Esophagus (tissue), 2 donors: ENCODE measurements around the gene TEX51. TPM values are rescaled to one million over a fixed set of nuclear protein-coding genes. Genes with fewer than 3 reads are reported as not detected.

Experiments used
- H3K27ac ChIP-seq, 2 donors: one replicate each; pipeline ENCODE4 v1.5.1; 2013; ENCODE audit warnings: low read depth in 2 of 2, mild to moderate bottlenecking in 2 of 2, inconsistent platforms in 1 of 2, low read length in 1 of 2, moderate library complexity in 1 of 2
- H3K27me3 ChIP-seq, 2 donors: one replicate each; pipeline ENCODE4 v1.6.1; 2013; ENCODE audit warnings: low read length in 2 of 2, control low read depth in 1 of 2, mild to moderate bottlenecking in 1 of 2; ENCODE audit not compliant: insufficient read depth in 2 of 2, control insufficient read depth in 1 of 2
- H3K36me3 ChIP-seq, 2 donors: one replicate each; pipeline ENCODE4 v1.6.1; 2013; ENCODE audit warnings: low read length in 1 of 2; ENCODE audit not compliant: control insufficient read depth in 2 of 2, insufficient read depth in 2 of 2
- H3K4me1 ChIP-seq, 2 donors: one replicate each; pipeline ENCODE4 v1.6.1; 2013; ENCODE audit warnings: low read length in 1 of 2; ENCODE audit not compliant: control insufficient read depth in 2 of 2, insufficient read depth in 2 of 2
- H3K4me3 ChIP-seq, 2 donors: one replicate each; pipeline ENCODE4 v1.5.1; 2013; ENCODE audit warnings: low read length in 2 of 2, mild to moderate bottlenecking in 2 of 2, low read depth in 1 of 2, moderate library complexity in 1 of 2
- H3K9me3 ChIP-seq, 2 donors: one replicate each; pipeline ENCODE4 v1.6.1; 2013; ENCODE audit warnings: mild to moderate bottlenecking in 2 of 2, low read depth in 1 of 2, low read length in 1 of 2, moderate library complexity in 1 of 2; ENCODE audit not compliant: control insufficient read depth in 2 of 2, insufficient read depth in 1 of 2
- WGBS, 2 donors: extraction: QIAGEN DNeasy Blood & Tissue Kit; methylation state at CpG; one replicate each; pipeline ENCODE4 v1.1.7; 2013; 5-methylcytosine and 5-hydroxymethylcytosine counted together
- polyA plus RNA-seq, 2 donors: library from polyadenylated mRNA; stranded (reverse); fragments of 200-250 nt; gene quantifications; one replicate each; pipeline ENCODE4 v1.2.3, GENCODE V29; 2013
- donor health status: healthy with polysubstance abuse.
- donor health status: Bipolar disorder and iron deficiency.

The TEX51 gene
- polyA plus RNA-seq, 2 donors: not detected

DNA sequence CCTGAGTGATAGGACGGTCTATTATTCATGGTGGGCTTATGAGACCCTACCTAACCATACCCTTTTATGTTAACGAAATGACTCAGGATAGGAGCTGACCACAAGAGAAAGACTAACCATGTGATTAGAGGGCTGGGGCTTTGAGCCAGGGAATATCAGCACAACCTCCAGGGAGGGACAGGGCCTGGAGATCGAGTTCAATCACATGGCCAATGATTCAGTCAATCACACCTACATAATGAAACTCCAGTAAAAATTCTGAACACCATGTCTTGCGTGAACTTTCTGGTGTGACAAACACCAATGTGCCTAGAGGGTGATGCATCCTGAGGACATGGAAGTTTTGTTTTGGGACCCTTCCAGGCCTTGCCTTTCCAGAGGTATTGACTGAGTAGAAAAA lies 2.2 kb upstream of the TEX51 start:
- 62 to 73% methylated on average over 4 of the region's 4 CpGs for WGBS, 2 donors
- no peaks in the 10 kb centered on the region for H3K4me1 ChIP-seq
- H3K27me3 ChIP-seq: no peaks in the 10 kb centered on the region
- no peaks in the 10 kb centered on the region for H3K9me3 ChIP-seq
- no peaks in the 10 kb centered on the region for H3K36me3 ChIP-seq
- no peak overlapping the region for H3K27ac ChIP-seq
- H3K4me3 ChIP-seq: no peak overlapping the region

DNA sequence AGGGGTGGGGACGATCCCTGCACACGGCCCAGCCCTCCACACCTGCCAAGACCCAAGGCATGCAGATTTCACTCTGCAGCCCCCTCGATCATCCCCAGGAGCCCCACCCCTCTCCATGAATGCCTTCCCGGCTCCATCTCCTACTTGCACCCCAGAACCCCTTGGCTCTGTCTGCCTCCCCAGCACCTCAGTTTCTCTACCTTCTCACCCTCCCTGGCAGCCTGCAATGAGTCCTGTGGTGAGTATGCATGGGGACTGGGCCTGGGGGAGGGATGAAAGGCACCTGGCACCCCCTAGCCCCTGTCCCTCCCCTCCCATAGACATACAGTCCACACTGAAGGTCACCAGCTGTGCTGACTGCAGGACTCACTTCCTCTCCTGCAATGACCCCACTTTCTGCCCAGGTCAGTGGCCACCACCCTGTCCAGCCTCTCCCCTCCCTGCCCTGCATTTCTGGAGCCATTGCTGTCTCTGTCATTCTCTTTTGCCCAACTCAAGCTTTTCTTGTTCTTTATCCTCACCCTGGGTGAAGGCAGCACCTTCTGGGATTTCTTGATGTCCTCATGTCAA lies 1.0 kb downstream of the TEX51 start:
- no peaks in the 10 kb centered on the region for H3K36me3 ChIP-seq
- H3K27ac ChIP-seq: no peak overlapping the region
- no peaks in the 10 kb centered on the region for H3K9me3 ChIP-seq
- H3K27me3 ChIP-seq: no peaks in the 10 kb centered on the region
- WGBS, 2 donors: 85 to 93% methylated on average over 4 of the region's 4 CpGs
- no peaks in the 10 kb centered on the region for H3K4me1 ChIP-seq
- H3K4me3 ChIP-seq: no peak overlapping the region

- Histone ChIP-seq H3K9me3 (no peaks in the 10 kb centered on the region), H3K4me3 (no peak overlapping the region), H3K4me1 (no peaks in the 10 kb centered on the region), H3K27me3 (no peaks in the 10 kb centered on the region), H3K36me3 (no peaks in the 10 kb centered on the region), H3K27ac (no peak overlapping the region)
- WGBS, 2 donors: 83% methylated on average over 9 of the region's 9 CpGs
Measured at GRCh38 chr2:126900646-126901319, 2.1 kb downstream of the TEX51 start.

DNA sequence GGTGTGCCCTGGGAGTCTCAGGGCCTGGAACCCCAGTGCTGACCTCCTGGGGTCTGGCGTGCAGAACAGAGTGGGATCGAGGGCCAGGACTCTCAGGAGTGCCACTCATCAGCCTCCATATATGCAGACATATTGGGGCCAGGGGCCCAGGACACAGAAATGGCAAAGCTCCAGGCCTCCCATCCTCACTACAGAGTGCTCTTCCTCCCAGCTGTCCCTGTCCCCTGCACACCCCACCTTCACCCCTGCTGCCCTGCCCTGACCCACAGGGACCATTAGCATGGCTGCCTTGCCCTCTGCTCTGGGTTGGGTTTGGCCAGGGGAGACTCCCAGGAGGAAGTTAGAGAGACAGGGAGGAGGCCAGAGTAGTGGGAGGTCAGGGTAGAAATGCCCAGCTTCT lies 2.8 kb downstream of the TEX51 start:
- 83 to 93% methylated on average over 2 of the region's 2 CpGs for WGBS, 2 donors
- H3K4me3 ChIP-seq: no peak overlapping the region
- no peaks in the 10 kb centered on the region for H3K9me3 ChIP-seq
- H3K27ac ChIP-seq: no peak overlapping the region
- H3K27me3 ChIP-seq: no peaks in the 10 kb centered on the region
- no peaks in the 10 kb centered on the region for H3K4me1 ChIP-seq
- H3K36me3 ChIP-seq: no peaks in the 10 kb centered on the region

DNA sequence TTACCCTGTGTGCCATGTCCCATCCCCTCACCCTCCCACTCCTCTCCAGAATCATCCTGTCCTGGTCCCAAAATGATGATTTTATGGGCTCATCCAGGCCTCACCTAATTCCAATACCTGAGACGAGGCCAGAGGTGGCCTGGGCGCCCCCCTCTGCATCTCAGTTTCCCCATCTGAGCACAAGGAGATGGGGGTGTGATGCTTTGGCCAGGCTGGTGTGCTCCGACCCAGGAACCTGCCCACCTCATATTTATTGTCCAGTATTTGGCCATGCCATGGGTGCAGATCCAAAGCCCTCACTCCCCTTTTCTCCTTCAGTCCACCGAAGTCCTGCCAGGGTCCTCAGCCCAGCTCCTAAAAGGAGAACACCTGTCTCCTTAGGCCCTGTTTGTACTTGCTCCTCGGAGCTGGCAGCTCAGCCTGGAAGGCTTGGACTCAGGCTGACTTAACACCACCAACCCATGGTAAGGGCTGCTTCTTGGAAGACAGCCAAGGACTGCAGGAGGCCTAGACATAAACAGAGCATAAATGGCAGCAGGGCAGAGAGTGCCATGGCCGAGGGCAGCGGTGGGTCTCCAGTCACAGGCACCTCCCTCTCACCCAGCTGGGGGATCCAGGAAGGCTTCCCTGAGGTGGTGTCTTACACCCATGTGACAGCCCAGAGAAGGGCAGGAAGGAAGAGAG lies 3.6 kb downstream of the TEX51 start:
- Histone ChIP-seq H3K27me3 (no peaks in the 10 kb centered on the region), H3K9me3 (no peaks in the 10 kb centered on the region), H3K36me3 (no peaks in the 10 kb centered on the region), H3K4me1 (no peaks in the 10 kb centered on the region), H3K27ac (no peak overlapping the region), H3K4me3 (no peak overlapping the region)
- WGBS, 2 donors: 71 to 73% methylated on average over 7 of the region's 7 CpGs

DNA sequence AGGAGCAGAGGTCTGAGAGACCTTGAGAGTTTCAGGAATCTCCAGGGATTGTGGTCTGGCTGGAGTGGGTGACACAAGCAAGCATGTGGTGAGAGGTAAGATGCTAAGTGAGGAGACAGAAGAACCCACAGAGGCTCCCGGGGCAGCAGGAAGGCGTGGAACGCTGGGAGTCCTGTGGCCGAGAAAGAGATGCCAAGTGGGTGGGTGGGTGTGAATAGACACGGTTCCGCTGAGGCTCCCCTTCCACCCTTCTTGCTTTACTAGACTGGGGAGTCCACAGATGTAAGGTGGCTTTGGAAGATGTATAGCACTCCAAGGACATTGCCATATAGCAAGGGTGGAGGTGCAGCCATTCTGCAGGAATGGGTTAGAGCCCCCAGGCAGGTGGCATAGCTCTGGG lies 4.2 kb downstream of the TEX51 start:
- H3K4me3 ChIP-seq: no peak overlapping the region
- 90 to 92% methylated on average over 6 of the region's 6 CpGs for WGBS, 2 donors
- no peaks in the 10 kb centered on the region for H3K27me3 ChIP-seq
- H3K4me1 ChIP-seq: no peaks in the 10 kb centered on the region
- H3K27ac ChIP-seq: no peak overlapping the region
- no peaks in the 10 kb centered on the region for H3K9me3 ChIP-seq
- H3K36me3 ChIP-seq: no peaks in the 10 kb centered on the region

- H3K4me1 ChIP-seq: no peaks in the 10 kb centered on the region
- no peak overlapping the region for H3K27ac ChIP-seq
- 74 to 79% methylated on average over 5 of the region's 5 CpGs for WGBS, 2 donors
- H3K27me3 ChIP-seq: no peaks in the 10 kb centered on the region
- H3K4me3 ChIP-seq: no peak overlapping the region
- H3K9me3 ChIP-seq: no peaks in the 10 kb centered on the region
- no peaks in the 10 kb centered on the region for H3K36me3 ChIP-seq
Measured at GRCh38 chr2:126905991-126906390, 7.3 kb downstream of the TEX51 start.

DNA sequence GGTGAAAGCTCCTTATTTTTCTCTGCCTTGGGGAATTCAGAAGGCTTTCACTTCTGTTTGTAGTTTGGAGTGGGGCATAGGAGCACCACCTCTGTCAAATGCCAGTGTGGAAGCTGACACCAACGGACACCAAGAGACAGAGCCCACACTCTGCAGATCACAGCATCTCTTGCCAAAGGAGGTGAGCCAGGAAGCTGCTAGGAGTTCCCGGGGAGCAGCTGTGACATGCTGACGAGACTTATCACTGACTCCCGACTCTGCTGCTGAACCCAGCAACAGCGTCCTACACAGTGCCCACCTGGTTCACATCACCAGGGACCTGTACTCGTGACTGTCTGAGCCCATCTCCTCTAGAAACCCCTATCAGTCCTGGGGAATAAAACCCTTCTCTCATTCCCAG lies 8.1 kb downstream of the TEX51 start:
- H3K4me3 ChIP-seq: no peak overlapping the region
- H3K9me3 ChIP-seq: no peaks in the 10 kb centered on the region
- no peak overlapping the region for H3K27ac ChIP-seq
- H3K4me1 ChIP-seq: no peaks in the 10 kb centered on the region
- 60 to 65% methylated on average over 6 of the region's 6 CpGs for WGBS, 2 donors
- no peaks in the 10 kb centered on the region for H3K36me3 ChIP-seq
- no peaks in the 10 kb centered on the region for H3K27me3 ChIP-seq

GRCh38 chr2:126907671-126908070 lies 9.0 kb downstream of the TEX51 start:
- no peaks in the 10 kb centered on the region for H3K9me3 ChIP-seq
- 65 to 71% methylated on average over 12 of the region's 12 CpGs for WGBS, 2 donors
- H3K27ac ChIP-seq: no peak overlapping the region
- no peaks in the 10 kb centered on the region for H3K27me3 ChIP-seq
- H3K36me3 ChIP-seq: no peaks in the 10 kb centered on the region
- no peaks in the 10 kb centered on the region for H3K4me1 ChIP-seq
- H3K4me3 ChIP-seq: no peak overlapping the region

- Histone ChIP-seq H3K4me3 (no peak overlapping the region), H3K36me3 (no peaks in the 10 kb centered on the region), H3K4me1 (no peaks in the 10 kb centered on the region), H3K27me3 (no peaks in the 10 kb centered on the region), H3K9me3 (no peaks in the 10 kb centered on the region), H3K27ac (no peak overlapping the region)
- WGBS, 2 donors: 50 to 53% methylated on average over 10 of the region's 10 CpGs
Measured at GRCh38 chr2:126908721-126909177, 10.1 kb downstream of the TEX51 start.
